HG03378 (cell line): ENCODE data around the gene TSPEAR.

Experiments used
- ATAC-seq: cut with Tn5 transposase; IDR thresholded peaks from one replicate; pipeline ENCODE4 v1.9.1; 2021; ENCODE audit warnings: mild to moderate bottlenecking, moderate library complexity; ENCODE audit not compliant: unreplicated experiment

Gene TSPEAR

GRCh38 chr21:44533121-44533890, 178.1 kb downstream of the TSPEAR start:
- no peak for ATAC-seq

DNA sequence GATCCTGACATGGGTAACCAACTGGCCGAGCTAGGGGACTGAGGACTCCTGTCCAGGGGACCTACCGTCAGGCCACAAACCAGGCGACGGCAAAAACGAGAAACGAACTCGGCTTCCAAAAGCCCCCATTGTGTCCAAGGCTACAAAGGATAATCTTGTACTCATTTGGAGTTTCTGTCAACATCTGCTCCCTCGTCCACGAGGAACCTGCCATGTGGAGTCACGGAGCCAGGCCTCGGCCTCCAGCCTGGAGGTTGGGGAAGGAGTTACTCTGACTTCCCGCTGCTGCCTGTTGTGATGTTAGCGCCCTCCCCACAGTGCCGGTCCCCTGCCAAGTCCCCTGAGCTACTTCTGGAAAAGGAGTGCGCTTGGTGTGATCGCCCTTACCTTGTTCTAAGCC, 178.7 kb downstream of the TSPEAR start:
- ATAC-seq = no peak

GRCh38 chr21:44531606-44532564, 179.5 kb downstream of the TSPEAR start:
- no peak for ATAC-seq

- ATAC-seq = no peak
These were observed 180.3 kb downstream of the TSPEAR start for GRCh38 chr21:44530903-44531605.

DNA sequence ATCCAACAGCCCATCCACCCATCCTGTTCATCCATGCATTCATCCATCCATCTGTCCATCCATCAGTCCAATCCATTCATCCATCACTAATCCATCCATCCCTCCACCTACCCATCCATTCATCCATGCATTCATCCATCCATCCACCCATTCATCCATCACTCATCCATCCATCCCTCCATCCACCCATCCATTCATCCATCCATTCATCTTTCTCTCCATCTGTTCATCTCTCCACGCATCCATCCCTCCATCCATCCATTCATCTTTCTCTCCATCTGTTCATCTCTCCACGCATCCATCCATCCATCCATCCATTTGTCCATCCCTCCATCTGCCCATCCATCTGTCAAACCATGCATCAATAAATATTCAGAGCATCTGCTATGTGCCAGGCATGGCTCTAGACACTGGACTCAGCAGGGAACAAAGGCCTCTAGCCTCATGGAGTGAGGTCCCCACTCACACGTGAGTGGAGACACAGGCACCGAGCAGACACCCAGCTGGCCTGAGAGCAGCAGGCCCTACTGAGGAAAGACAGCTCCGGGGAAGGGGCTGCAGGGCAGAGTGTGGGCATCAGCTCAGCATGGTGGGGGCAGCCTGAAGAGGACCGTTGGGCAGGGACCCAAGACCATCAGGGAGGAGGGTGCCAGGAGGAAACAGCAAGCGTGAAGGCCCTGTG, 181.0 kb downstream of the TSPEAR start:
- ATAC-seq = no peak

DNA sequence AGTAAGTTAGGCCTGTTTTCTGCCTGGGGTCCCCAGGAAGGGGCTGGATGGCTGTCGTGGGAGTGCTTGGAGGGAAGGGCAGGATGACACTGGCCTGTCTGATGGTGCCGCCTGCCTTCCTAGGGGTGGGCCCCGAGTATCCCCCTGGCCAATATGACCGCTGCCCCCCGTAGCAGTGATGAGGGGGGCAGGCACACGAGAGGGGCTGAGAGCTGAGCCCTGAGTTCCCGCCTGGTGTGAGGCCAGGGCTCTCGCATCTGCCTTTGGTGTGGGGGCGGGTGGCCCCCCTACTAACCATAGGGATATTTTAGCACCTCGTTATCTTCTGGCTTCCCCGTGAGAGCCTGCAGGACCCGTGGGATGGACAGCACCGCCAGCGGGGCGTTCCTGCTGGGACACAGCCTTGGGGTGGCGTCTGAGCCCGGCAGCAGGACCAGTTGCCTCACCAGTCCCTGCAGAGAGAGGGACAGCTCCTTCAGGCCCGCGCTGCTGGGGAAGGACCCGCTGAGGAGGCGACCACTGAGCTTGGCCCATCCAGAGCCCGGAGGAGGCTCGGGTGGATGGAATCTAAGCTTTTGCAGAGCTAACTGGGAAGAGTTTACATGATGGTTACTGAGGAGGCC, 181.8 kb downstream of the TSPEAR start:
- no peak for ATAC-seq

GRCh38 chr21:44529011-44529421, 182.4 kb downstream of the TSPEAR start:
- ATAC-seq = no peak

DNA sequence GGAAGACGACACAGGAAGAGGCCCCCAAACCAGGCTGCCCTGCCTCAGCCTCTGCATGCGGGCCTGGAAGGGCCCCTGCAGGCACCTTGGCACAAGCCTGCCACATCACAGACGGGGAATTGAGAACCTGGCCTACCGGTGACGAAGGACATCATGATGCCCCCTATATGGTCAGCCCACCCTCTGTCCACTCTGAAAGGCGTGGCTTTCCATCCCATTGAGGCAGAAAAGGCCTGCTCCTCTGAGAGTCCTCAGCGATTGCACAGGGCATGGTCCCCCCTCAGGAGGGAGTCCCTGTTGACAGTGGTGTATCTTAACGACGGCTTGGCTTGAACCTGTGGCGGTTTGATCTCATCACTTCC, 182.8 kb downstream of the TSPEAR start:
- ATAC-seq = no peak

DNA sequence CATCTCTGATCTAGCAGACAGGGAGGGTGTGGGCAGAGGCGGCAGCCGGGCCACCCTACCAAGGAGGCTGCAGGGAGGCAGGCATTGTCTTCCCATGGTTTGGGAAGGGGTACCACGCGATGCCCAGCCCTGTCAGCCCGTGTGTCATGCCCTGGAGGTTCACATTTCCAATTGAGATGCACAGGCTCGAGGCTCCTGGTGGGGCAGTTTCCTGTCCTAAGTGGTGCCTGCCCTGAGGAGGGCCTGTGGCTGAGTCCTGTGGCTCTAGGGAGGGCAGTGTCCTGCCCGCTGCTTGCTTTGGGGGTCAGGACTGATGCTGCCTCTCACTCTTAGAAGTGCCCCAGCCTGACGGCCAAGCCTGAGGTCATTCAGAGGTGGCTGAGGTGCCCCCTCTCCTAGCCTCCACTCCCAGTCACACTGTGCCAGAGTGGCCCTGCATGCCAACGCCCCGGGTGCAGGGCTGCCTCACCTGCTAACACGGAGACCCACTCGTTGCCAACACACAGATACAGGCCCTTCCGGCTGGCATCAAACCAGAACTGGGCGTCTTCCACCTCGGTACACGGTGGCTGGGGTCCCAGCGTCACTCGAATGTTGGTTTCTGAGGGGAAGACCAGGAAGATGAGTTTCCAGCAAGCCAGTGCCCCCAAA, 183.3 kb downstream of the TSPEAR start:
- ATAC-seq = no peak

GRCh38 chr21:44527156-44527982, 184.0 kb downstream of the TSPEAR start:
- ATAC-seq = no peak

DNA sequence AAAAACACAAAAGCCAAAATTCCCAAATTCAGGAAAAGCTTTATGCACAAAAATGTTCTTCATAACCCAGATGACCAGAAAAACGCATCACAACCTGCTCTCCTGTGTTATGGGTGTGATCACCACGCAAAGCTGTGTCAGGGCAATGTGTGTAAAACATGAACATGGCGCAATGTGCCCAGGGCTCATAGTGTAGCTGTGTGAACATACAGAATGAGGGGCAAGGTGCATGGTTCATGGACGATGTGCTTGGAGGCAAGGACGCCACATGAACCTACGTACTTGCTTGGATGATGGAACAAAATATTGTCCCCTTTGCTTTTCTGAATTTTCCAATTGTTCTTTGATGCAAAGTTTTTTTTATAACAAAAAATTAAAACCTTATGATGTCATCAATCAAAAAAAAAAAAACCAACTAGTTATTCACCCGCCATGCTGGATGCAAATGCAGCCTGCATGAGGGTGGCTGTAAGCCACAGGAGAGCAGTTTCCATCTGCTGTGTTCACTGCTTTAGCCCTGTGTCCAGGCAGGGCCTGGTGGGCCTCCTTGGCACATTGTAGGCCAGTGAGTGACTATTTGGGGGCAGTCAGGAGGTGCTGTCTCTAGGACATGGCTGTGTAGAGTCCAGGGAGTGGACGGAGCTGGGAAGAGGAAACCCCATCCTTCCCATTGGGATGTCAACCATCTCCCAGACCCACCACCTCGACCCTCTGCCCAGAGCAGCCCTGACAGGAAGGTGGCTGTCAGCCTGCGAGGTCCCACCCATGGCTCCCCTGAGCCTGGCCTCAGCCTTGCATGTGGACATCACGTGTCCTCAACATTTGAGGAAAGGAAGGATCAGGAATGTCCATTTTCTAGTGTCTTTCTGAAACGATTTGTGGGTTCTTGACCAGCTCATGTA, 185.0 kb downstream of the TSPEAR start:
- ATAC-seq = no peak

GRCh38 chr21:44525391-44526095, 185.8 kb downstream of the TSPEAR start:
- ATAC-seq = no peak

DNA sequence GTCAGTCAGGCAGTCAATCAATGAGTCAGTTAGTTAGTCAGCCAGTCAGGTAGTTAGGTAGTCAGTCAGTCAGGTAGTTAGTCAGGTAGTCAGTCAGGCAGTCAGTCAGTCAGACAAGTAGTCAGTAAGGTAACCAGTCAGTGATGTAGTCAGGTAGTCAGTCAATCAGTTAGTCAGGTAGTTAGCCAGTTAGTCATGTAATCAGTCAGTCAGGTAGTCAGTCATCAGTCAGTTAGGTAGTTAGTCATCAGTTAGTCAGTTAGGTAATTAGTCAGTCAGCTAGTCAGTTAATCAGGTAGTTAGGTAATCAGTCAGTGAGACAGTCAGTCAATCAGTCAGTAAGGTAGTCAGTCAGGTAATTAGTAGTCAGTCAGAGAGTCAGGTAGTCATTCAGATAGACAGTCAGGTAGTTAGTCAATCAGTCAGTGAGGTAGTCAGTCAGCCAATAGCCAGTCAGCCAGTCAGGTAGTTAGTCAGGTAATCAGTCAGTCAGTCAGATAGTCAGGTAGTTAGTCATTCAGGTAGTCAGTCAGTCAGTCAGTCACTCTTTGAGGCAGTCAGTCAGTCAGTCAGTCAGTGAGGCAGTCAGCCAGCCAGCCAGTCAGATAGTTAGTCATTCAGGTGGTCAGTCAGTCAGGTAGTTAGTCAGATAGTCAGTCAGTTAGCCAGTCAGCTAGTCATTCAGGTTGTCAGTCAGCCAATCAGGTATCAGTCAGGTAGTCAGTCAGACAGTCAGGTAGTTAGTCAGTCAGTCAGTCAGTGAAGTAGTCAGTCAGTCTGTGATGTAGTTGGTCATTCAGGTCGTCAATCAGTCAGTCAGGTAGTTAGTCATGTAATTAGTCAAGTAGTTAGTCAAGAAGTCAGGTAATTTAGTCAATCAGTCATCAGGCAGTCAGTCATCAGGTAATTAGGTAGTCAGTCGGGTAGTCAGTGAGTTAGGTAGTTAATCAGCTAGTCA, 186.7 kb downstream of the TSPEAR start:
- ATAC-seq = no peak

DNA sequence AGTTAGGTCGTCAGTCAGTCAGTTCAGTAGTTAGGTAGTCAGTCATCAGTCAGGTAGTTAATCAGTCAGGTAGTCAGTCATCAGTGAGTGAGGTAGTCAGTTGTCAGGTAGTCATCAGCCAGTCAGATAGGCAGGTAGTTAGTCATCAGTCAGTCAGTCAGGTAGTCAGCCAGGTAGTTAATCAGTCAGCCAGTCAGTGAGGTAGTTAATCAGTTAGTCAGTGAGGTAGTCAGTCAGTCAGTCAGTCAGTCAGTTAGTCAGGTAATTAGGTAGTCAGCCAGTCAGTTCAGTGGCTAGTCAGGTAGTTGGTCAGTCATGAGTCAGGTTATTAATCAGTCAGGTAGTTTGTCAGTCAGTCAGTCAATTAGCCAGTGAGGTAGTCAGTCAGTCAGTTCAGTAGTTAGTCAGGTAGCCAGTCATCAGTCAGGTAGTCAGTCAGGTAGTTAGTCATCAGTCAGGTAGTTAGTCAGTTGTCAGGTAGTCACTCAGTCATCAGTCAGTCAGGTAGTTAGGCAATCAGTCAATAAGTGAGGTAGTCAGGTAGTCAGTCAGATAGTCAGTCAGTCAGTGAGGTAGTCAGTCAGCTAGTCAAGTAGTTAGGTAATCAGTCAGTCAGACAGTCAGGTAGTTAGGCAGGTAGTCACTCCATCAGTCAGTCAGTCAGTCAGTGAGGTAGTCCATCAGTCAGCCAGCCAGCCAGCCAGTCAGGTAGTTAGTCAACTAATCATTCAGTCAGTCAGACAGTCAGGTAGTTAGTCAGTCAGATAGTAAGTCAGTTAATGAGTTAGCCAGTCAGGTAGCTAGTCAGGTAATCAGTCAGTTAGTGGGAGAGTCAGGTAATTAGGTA, 187.6 kb downstream of the TSPEAR start:
- no peak for ATAC-seq

DNA sequence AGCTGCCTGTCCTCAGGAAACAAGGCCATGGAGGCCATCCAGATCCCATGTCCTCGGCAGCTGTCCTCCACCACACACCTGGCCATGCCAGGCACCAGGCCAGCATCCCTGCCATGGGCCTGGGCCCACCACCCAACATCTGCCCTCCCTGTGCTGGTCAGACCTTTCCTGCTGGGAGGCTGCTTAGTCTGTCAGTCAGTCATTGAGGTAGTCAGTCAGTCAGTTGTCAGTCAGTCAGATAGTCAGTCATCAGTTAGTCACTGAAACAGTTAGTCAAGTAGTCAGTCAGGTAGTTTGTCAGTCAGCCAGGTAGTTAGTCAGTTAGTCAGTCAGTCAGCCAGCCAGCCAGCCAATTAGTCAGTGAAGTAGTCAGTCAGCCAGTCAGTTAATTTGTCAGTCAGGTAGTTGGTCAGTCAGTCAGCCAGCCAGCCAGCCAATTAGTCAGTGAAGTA, 188.6 kb downstream of the TSPEAR start:
- ATAC-seq = no peak
